Stimulated activated CD4-positive, alpha-beta T cell treated with anti-CD3 and anti-CD28 coated beads, Interleukin-1b, Interleukin-23, amount 100 ng/mL, for 48 hours (primary cell): ENCODE measurements around the gene OR4F6.

ENCODE experiments used
- DNase-seq: peaks from one replicate; pipeline ENCODE4 v3.0.0-alpha.2; 2020

Gene OR4F6

DNA sequence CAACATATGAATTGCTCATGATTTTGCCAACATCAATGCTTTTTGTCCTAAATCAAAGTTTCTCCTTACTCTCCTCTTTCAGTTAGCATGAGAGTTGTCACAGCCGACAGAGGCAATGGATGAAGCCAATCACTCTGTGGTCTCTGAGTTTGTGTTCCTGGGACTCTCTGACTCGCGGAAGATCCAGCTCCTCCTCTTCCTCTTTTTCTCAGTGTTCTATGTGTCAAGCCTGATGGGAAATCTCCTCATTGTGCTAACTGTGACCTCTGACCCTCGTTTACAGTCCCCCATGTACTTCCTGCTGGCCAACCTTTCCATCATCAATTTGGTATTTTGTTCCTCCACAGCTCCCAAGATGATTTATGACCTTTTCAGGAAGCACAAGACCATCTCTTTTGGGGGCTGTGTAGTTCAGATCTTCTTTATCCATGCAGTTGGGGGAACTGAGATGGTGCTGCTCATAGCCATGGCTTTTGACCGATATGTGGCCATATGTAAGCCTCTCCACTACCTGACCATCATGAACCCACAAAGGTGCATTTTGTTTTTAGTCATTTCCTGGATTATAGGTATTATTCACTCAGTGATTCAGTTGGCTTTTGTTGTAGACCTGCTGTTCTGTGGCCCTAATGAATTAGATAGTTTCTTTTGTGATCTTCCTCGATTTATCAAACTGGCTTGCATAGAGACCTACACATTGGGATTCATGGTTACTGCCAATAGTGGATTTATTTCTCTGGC, 2.5 kb downstream of the OR4F6 start:
- no peak for DNase-seq

DNA sequence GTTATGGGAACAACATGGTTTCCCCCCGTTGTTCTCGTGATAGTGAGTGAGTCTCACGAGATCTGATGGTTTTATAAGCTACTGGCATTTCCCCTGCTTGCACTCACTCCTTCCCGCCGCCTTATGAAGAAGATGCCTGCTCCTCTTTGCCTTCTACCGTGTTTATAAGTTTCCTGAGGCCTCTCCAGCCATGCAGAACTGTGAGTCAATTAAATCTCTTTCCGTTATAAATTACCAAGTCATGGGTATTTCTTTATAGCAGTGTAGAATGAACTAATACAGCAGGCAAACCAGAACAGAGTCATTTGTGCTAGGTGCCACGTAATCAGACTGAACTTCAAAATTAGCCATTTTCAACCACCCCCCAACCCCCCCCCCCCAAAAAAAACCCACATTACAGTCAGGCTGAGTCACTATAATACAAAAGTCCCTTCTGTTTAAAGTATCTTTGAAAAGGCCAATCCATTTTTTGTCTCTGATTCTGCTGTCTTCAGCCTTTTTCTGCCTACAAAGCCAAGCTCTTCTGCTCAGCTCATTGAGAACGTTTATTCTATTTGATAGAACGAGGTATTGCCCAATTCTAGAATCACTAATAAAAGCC, 4.1 kb downstream of the OR4F6 start:
- DNase-seq = no peak

DNA sequence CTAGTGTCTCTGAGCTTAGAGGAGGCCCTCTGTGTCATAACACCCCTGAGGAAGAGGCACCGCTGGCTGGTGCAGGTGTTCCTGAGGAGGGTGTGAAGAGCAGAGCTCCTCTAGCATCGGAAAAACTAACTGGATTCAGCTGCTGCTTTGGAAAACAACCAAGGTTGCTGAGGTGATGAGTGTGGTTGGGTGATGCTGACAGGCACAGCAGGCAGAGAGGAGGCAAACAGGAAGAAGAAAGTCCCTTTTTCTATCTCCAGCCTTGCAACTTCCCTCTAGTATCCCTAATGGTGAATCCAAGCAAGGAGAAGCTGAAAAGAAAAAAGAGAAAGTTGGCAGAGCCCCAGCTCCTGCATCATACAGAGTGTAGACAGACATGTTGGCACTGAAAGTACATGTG, 4.9 kb downstream of the OR4F6 start:
- DNase-seq = no peak

DNA sequence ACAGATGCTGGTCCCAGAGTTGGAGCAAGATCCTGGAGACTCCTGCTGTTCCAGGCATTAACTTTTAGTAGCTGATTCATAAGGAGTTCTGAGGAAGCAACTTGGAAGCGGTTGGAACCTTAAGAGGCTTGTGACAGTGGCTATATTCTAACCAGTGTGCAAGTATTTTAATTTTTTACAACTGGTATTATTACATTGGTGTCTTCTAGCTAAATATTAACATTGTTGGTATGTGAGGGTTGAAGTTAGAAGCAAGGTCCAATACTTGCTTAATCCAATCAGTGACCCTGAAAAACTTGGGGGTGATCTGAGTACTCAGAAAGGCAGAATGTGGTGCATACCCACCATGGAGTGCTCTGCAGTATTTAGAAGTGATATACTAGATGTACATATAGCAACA, 7.1 kb downstream of the OR4F6 start:
- no peak for DNase-seq

DNA sequence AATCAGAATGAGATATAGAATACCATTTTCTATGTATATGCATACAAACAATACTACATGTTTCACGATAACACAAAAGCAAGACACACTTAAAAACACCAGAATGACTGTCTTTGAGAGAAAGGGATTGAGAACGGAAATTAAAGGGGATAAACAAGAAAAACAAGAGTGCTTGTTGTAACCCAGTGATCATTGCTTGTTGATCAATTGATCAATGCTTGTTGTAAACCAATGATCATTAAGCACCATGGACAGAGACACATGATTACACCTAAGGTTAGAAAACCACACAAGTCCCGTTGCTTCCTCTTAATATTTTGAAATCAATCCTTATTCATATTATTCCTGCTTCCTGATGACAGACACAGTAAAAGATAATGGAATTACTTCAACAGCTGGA, 7.6 kb downstream of the OR4F6 start:
- DNase-seq = no peak

DNA sequence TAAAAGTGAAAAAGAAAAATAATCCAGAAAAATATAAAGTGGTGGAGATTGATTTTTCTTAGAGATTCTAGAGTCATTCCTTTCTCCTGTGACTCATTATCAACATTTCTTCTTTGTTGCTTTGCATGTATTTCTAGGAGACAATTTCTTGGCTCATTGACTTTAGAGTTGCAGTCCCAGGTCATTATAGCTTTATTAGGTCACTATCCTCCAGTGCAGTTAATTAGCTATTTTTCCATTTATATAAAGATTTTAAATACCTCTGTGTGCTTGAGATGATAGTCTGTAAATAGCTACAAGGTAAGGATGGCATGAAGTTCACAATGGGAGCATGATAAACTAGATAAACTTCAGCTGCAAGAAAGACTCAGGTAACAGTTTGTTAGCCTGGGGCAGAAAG, 8.6 kb downstream of the OR4F6 start, which contains the start of gene OR4F15:
Gene OR4F15 (plus strand): TSS at position 301 of the 400 bp plus-strand sequence. CDS start 5,985 bp downstream, outside the sequence.
- DNase-seq = no peak

DNA sequence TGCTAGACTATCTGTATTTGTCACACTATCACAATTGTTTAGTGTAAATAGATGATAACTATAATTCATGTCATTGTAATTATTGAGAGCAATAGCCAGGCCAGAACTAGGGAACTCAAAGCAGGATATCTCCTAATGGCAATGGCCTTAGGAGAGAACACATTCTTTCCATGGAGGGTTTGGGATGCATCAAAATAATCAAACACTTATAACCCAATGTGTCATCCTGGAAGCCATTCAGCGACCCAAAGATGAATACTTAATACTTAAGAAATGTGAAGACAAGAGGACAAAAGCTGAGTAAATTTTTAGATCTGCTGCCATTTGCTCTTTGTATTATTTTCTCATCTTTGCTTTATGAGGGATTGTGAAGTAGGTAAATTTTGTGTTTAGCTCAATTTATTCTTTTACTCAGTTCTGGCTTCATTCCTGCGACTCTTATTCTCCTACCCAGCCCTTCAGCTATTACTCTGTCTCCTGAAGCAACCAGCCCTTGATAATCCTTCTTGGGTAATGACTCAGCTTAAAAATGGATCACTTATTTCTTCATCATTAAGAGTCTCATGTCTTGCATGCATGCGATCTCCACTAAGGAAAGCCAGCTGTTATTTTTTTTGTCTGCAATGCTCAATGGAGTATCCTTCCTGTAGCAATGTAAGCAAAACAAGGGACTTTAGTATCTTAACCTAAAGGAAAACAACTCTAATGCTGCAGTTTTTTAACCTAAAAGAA, 10.7 kb downstream of the OR4F6 start:
- DNase-seq = no peak

DNA sequence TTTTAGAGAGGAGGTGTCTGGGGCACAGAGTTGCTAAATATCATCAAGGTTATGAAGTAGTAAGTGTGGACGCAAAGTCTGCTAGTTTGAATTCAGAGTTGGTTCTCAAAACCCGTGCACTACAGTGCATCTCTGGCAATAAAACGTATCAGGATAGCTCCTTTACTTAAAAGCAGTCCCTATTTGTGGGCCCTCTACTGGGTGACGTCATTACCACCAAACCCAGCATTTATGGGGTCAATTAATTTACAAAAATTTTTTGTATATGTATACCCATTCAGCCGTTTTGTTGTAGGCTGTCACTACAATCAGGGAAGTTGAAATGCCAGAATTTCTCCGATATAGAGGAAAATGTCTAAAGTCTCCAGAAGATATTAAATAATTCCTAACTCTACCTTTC, 17.5 kb downstream of the OR4F6 start:
- DNase-seq = no peak

DNA sequence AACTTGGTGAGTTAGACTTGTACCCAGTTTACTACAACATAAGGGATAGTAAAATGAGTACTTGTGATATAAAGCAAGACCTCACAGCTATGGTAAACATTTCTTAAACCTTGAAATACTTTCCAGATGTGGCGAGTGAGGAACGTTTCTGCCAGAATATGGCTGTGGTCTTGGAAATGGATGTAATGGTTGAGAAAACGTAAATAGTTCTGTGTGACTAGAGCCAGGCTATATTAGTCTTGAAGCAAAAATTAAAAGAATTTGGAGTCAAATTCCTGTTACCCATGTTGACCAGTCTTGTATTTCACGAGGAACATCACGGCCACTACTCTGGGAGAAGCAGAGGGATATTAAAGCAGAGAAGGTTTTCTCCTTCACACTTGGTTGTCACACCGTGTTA, 23.9 kb downstream of the OR4F6 start:
- no peak for DNase-seq

DNA sequence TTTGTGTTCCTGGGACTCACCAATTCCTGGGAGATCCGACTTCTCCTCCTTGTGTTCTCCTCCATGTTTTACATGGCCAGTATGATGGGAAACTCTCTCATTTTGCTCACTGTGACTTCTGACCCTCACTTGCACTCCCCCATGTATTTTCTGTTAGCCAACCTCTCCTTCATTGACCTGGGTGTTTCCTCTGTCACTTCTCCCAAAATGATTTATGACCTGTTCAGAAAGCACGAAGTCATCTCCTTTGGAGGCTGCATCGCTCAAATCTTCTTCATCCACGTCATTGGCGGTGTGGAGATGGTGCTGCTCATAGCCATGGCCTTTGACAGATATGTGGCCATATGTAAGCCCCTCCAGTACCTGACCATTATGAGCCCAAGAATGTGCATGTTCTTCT, 25.5 kb downstream of the OR4F6 start:
- DNase-seq = no peak

DNA sequence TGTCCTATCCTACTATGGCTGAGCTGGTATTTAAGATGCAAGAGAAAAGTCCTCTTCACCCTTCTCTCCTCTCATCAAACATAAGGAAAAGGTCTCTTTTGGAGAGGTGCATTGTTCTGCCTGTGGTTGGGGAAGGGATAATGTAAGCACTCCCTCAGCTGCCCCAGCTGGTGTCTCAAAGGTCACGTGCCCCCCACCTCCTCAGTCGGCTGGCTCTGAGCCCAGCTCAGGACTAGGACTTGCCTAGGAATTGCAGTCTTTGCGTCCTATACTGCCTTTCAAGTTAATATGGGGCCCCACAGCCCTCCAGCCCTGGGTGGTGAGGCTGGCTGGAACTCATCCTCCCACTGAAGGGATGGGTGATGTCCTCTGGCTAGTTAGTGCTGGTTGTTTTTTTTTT, 38.3 kb downstream of the OR4F6 start:
- no peak for DNase-seq

DNA sequence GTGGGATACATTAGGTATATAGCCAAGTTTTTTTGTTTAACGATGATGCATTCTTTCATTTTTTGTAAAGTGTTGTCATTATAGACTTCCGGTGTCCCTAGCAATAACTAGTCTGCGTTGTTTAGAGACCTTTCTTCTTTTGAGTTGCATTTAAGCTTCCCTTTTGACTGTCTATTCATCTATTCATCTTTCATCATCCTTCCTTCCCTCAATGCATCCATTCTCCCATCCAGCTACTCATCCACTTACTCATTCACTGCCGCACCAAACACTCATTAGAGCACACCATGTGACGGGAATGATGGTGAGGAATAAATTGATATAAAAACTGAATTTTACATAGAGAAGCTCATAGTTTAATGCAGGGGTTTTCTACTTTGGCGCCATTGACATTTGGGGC, 41.6 kb downstream of the OR4F6 start:
- no peak for DNase-seq

DNA sequence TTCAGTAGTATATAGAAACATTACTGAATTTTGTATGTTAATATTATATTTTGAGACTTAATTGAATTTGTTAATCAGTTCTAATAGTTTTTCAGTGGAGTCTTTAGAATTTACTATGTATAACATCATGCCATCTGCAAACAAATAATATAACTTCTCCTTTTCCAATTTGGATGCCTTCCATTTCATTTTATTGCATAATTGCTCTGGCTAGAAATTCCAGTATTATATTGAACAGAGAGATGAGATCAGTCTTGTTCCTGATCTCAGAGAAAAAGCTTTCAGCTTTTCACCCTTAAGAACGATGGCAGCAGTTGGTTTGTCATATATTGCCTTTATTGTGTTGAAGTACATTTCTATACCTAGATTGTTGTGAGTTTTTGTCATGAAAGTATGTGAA, 49.0 kb downstream of the OR4F6 start:
- no peak for DNase-seq
